GM06990 (cell line): ENCODE results near the gene ORC5.

Source experiments
- DNase-seq: peaks from one replicate; pipeline ENCODE4 v3.0.0-alpha.2; 2011; ENCODE audit not compliant: insufficient read length; ENCODE audit errors: extremely low read depth
- H3K27me3 ChIP-seq: replicated peaks from 2 replicates; pipeline ENCODE4 v1.6.0; 2011; ENCODE audit warnings: low read length; ENCODE audit not compliant: control insufficient read depth, insufficient read depth
- H3K36me3 ChIP-seq: 2 replicates; pipeline ENCODE4 v1.5.1; 2011; ENCODE audit warnings: low read length; ENCODE audit not compliant: control insufficient read depth, insufficient read depth
- H3K4me3 ChIP-seq: replicated peaks from 2 replicates; pipeline ENCODE4 v1.5.1; 2011; ENCODE audit warnings: low read depth, mild to moderate bottlenecking, control low read depth, low read length
- CTCF ChIP-seq: IDR thresholded peaks from 2 replicates; pipeline ENCODE4 v1.5.1; 2011; ENCODE audit warnings: low read length, control low read depth, mild to moderate bottlenecking, inconsistent platforms; ENCODE audit not compliant: insufficient read depth, poor library complexity, severe bottlenecking

Gene ORC5

GRCh38 chr7:104230606-104231005 is 22.8 kb upstream of the ORC5 start:
- no peak for TF ChIP-seq CTCF
- H3K36me3 ChIP-seq = no peaks in the 10 kb centered on the region
- H3K4me3 ChIP-seq = no peak overlapping the region
- no peak for DNase-seq
- H3K27me3 ChIP-seq = no peaks in the 10 kb centered on the region; the same call in 1 of the 2 replicates

GRCh38 chr7:104228442-104228841 is 20.6 kb upstream of the ORC5 start:
- TF ChIP-seq CTCF = no peak
- Histone ChIP-seq H3K36me3 (no peaks in the 10 kb centered on the region), H3K27me3 (no peaks in the 10 kb centered on the region; the same call in 1 of the 2 replicates), H3K4me3 (no peak overlapping the region)
- no peak for DNase-seq

GRCh38 chr7:104225451-104225850 is 17.6 kb upstream of the ORC5 start:
- TF ChIP-seq CTCF = no peak
- H3K36me3 ChIP-seq = no peaks in the 10 kb centered on the region
- H3K27me3 ChIP-seq = no peaks in the 10 kb centered on the region
- no peak overlapping the region for H3K4me3 ChIP-seq
- DNase-seq = no peak

GRCh38 chr7:104217620-104218019 is 9.8 kb upstream of the ORC5 start:
- no peak for TF ChIP-seq CTCF
- no peak for DNase-seq
- Histone ChIP-seq H3K27me3 (no peaks in the 10 kb centered on the region), H3K36me3 (no peaks in the 10 kb centered on the region), H3K4me3 (no peak overlapping the region)

- TF ChIP-seq CTCF = no peak
- H3K4me3 ChIP-seq = no peak overlapping the region
- H3K27me3 ChIP-seq = no peaks in the 10 kb centered on the region
- no peak for DNase-seq
- H3K36me3 ChIP-seq = no peaks in the 10 kb centered on the region
These were observed 1.2 kb upstream of the ORC5 start for GRCh38 chr7:104209063-104209462.

GRCh38 chr7:104208421-104208780 is 588 bp upstream of the ORC5 start:
- DNase-seq = no peak
- H3K27me3 ChIP-seq = no peaks in the 10 kb centered on the region
- no peaks in the 10 kb centered on the region; the same call in 1 of the 2 replicates for H3K36me3 ChIP-seq
- no peak for TF ChIP-seq CTCF
- H3K4me3 ChIP-seq = peak overlapping the region; percentile 87
